GM21717 (cell line): ENCODE data around the gene FST.
A peak's percentile ranks its signal among the peaks of the same experiment; 100 is the strongest.

Experiments used
- ATAC-seq: cut with Tn5 transposase; IDR thresholded peaks from one replicate; pipeline ENCODE4 v1.9.1; 2021; ENCODE audit warnings: mild to moderate bottlenecking, moderate library complexity; ENCODE audit not compliant: unreplicated experiment

Gene FST, protein sequence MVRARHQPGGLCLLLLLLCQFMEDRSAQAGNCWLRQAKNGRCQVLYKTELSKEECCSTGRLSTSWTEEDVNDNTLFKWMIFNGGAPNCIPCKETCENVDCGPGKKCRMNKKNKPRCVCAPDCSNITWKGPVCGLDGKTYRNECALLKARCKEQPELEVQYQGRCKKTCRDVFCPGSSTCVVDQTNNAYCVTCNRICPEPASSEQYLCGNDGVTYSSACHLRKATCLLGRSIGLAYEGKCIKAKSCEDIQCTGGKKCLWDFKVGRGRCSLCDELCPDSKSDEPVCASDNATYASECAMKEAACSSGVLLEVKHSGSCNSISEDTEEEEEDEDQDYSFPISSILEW

DNA sequence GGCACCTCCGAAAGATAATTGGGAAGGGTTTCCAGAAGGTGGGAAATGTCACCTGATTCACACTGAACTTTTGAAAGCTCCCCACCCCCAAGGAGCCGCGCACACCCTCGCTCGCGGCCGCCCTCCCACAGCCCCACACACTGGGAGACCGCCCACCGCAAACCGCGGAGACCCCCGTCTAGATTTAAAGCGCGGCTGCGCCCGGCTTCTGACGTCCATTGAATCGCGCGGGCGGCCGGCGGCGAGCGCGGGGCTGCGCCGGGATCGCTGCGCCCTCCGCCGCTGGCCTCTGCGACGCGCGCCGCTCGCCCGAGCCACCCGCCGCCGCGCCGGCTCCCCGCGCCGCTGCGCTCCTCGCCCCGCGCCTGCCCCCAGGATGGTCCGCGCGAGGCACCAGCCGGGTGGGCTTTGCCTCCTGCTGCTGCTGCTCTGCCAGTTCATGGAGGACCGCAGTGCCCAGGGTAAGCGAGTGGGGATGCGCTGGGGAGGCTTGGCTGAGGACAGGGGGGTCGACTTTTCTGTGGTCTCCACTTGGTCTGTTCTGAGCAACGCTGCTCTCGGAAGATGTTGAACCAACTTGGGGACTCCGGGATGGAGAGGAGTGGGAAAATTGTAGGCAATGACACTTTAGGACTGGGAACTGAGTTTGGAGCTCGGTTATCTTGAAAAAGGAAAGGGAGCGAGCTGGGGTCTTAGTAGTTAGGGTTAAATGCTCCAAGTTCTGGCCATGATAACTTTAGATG is at the start of gene FST:
TSS of gene FST (plus strand) at position 214 of the 743 bp plus-strand sequence. CDS start at position 377, 163 bp downstream.
- ATAC-seq: no peak

DNA sequence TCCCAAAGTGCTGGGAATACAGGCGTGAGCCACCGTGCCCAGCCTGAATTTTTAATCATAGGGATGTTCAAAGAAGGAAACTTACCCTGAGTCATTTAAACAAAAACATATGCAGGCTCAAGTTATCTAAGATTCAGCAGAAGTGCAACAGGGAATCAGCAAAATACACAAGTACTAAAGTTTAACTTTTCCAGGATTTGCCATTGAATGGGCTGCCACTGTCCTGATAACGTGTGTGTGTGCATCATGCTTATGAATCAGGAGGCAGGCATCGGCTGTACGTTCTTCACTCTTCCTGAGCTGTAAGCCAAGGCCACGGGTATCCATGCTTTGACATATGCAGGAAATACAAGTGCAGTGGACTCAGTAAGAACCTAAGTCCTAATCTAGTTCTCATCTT is 48.8 kb upstream of the FST start:
- ATAC-seq: no peak

DNA sequence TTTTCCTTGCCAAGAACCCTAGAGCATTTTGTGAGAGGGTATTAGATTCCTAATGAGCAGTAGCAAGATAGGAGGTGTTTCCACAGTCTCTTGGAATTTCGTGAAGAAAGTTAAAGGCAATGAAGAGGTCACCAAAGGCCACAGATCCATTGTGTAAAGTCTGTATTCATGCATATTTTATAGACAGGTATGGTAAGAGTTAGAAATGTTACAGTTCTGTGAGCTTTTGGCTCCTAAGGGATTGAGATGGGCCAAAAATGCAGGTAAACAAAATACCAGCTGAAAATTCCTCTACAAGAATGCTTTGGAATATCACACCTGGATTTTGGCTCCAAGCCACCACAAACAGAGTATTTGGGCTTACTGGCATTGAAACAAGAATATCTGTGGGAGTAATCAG is 47.4 kb upstream of the FST start:
- ATAC-seq: no peak

DNA sequence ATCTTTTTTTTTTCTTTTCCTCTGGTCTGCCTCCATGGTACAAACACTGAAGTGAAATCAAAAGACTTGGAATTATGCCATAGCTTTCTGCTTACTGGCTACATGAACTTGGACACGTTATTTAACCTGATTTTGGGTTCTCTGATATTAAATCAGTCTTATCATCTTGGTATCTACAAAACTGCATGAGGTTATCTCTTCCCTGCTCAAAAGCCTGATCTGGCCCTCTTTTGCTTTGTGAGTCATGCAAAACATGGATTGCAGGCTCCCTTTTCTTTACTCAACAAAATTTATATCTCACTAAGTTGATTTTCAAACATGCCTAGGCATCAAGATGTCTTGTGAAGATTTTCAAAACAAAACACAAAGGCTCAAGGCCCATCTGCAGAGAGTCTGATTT is 45.9 kb upstream of the FST start:
- ATAC-seq: no peak

DNA sequence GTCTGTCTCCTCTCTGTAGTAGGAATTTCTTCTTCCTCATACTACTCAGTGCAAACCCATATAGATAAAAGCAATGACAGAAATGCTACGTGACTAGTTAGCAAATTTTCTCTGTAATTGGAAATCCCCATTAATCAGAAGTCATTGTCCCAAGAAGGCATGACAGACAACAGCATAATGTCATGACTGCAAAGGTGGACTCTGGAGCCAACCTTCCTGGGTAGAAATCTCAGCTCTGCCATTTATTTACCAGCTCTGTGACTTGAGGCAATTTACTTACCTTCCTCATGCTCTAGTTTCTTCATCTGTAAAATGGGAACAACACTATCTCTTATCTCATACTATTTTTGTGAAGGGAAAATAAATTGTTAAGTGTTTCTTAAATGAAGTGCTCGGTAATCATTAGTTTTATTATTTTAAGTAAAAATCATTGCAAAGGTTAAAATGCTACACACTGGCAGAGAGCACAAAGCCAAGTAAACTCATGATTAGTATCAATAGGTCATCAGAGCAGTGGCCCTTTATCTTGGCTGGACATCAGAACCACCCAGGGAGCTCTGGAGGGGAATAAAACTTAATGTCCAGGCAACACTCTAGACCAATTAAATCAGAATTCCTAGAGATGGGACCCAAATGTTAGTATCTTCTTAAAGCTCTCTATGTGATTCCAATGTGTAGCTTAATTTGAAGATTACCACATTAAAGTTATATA is 43.8 kb upstream of the FST start:
- ATAC-seq: no peak

DNA sequence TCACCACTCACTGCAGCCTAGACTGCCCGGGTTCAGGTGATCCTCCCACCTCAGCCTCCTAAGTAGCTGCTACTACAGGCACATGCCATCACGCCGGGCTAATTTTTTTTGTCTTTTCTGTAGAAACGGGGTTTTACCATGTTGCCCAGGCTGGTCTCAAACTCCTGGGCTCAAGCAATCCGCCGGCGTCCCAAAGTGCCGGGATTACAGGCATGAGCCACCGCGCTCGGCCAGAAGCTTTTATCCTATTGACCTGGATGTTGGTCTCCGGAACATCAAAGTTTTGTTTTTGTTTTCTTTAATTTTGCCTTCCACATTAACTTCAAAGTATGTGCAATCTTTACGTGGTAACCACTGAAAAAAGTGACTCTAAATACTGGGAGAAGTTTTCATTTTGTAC is 42.4 kb upstream of the FST start:
- no peak for ATAC-seq

DNA sequence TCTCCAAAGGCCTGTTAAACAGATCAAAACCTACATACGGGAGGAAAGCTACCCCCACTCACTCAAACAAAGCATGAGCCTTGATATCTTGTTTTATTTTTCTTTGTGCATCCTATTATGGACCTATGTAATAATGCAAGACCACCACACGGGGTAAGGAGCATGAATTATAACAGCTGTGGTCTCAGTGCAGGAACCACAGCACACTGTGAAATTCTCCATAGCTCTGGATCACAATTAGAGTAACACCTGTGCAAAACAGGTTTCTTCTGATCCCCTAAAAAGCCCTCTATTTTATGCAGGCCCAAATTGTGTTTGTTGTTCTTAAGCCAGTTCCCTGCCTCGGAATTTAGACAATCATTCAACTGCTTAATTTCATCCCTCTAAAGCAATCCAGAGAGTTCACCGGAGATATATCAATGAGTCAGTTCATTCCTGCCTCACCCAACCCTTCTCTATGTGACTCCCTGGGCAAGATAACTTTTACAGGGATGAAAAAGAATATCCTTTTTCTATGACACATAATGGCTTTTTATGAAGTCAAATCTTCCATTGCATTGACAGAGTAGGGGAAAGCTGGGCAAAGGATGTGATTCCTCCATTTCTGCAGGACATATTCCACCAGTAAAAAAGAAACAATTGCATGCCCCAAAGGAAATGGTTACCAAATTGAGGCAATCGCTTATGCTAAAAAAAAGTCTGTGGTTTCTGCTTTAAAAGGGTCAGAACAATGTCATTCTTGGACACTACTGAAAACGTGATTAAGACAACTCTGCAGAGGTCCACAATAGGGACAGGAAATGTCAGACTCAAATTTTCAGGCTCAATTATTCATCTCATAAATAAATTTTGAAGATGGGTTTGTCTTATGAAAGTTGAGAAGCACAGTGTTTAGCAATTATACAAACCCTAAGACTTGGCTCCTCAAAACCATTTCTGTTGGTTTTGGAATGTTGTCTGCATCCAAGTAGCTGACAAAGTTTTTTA is 41.6 kb upstream of the FST start:
- ATAC-seq: no peak

DNA sequence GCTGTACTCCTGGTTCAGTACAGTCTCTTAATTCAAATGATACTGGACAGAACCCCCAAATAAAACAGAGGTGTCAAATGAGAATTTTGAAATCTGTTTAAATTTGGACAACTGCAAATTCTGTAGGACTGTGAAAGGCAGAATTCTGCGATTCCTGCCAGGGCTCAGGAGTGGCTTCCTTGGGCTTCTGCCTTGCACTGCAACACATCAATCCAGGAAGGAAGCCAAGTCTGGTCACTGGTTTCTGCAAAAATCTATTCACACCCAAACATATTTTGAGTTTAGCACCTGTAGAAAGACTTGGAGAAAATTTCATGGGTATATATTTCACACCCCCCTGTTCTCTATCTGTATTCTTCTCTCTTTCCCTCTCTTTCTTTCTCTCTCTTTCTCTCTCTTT is 37.5 kb upstream of the FST start:
- ATAC-seq: no peak

DNA sequence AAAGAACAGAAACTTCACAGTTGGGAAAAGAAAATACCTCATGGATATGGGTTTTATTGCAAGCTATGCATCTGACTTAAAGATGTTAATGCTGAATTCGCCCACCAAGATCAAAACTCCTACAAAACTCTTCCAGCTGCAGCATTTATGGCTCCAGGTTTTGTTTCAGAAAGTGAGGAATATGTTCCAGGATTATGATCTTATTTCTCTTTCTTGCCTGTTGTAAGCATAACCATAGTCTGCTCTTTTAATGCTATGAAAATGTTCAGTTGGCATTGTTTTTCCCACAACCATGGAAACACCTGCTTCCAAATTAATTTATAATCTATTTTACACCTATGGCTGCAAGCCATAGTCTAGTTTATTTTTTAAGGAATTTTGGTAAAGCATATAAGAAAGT is 34.9 kb upstream of the FST start:
- ATAC-seq: no peak

DNA sequence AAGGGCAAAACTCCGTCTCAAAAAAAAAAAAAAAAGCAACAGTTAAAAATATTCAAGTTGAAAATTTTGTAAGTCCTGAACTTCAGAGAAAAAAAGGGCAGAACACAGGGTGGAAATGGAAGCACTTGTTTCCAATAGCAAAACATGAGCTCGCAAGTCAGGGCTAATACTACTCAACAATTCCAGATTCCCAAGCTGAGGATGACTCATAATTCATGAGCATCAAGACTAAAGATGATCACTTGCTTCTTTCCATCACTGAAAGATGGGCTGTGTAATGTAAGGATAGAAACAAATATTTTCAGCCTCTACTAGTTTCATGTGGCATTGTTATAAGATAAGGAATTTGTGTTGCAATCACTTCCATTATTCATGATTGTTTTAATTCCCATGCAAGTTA is 33.5 kb upstream of the FST start:
- no peak for ATAC-seq

DNA sequence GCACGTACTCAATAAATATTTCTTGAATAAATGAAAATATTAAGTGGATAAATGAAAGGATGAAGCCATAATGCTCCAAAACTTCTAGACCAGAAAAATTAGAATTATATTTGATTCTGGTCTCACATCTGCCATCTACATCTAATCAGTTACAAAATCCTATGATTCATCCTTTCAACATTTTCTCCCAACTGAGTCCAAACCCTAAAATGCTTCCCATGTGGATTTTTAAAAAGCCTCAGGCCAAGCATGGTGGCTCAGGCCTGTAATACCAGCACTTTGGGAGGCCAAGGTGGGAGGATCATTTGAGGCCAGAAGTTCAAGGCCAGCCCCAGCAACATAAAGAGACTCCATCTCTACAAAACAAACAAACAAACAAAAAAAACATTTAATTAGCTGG is 31.6 kb upstream of the FST start:
- ATAC-seq: no peak

DNA sequence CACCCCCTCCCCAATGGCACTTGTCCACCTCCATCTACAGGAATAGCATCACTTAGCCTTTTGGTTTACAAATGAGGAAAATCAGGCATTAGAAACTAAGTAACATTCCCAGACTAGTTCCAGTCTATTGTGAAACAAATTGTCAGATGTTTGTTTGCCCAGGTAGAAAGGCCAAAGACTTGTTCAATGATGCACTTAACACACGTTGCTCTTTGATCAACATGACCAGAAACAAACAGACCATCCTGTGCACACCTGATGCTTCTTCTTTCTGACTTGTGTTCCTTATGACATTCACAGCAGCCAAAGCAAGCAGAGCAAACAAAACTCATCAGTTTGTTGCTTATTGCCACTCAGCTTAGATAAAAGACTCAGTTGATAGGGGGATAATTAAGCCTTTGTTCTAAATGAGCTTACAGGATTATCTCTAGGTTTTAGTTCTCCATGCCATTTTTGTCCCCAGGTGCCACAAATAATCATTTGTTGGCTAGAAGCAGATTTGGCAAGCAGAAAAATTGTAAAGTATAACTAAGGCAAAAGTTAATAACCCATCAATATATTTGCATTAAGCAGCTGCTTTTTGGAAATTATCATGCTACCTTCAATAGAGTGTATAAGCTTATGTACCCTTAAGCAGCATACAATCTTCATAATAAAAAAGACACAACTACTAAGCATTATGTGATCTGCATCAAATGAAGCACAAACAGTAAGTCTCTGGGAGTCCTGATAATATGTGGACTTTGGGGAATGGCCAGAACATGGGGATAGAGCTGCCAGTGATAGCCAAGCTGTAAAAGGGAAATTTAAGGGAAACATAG is 26.3 kb upstream of the FST start:
- ATAC-seq: no peak

DNA sequence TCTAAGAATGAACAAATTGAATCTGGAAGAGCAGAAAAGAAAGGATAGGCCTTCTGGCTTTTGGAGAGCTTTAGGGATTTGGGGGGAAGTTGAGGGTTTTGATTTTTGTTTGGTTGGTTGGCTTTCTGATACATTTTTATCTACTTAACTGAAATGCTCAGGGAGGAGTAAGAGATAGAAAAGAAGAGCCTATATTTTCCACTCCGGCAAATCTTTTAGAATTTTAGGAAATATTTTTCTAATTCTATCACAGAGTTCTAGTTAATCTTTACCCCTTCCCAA is 25.8 kb upstream of the FST start:
- ATAC-seq: no peak

DNA sequence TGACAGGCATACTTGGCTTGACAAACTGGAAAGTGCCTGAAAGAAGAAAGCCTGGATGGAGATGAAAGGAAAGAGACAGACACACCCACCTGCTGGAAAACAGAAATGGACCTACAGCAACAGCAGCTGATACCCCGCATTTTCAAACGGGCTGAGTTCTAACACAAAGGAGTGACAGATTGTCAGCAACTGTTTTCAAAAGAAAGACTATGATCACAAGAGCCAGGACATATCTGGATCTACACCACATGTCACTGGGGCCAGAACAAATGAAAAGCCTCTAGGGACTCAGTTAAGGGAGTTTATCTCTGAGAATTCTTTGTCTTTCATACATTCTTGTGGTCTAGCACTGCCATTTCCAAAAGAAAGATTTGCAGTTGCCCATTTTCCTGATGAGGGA is 24.1 kb upstream of the FST start:
- no peak for ATAC-seq

DNA sequence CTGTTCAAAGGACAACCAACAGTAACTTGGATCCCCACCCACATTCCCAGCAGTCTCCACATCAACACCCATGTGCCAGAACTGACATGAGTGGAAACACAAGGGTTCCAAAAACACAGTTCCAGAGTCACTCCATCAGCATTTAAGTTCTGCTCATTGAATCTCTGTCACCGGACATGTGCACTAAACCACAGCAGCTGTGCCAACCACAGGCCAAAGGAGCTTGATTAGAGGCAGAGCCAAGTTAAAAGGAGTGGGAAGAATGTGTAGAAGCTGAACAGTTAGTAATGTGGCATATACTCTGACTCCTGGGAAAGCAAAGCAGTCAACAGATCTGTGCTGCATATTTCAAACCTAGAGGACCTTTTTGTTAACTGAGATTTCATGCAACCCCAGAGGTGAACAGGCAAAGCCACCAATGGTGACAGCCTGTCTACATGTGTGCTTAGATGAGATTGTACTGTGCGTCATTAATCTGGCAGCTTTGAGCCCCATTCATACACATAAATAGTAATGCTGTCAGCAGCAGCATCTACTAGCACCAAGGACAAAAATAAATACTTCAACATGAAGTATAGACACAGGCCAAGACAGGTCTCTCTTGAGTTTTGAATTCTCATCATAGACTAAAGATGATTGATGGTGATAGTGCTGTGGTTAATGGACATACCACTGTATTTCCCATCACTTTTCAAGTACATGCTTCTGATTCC is 16.4 kb upstream of the FST start:
- no peak for ATAC-seq

DNA sequence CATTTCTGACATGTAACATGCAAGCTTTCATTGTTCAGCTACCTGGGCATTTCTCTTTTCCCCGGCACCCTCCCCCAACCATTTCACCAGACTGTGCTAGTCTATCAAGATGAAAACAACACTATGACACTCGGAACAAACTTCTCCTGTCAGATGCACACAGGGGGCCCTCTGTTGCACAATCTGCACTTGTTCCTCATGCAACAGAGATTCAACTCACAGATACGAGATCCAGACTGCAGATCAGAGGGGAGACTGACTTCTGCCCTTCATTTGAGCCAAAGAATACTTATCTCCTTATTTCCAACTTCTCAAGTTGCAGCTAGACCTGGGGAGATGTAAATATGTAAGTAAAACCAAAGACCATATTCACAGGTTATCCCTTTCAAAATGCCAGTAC is 15.7 kb upstream of the FST start:
- ATAC-seq: no peak

DNA sequence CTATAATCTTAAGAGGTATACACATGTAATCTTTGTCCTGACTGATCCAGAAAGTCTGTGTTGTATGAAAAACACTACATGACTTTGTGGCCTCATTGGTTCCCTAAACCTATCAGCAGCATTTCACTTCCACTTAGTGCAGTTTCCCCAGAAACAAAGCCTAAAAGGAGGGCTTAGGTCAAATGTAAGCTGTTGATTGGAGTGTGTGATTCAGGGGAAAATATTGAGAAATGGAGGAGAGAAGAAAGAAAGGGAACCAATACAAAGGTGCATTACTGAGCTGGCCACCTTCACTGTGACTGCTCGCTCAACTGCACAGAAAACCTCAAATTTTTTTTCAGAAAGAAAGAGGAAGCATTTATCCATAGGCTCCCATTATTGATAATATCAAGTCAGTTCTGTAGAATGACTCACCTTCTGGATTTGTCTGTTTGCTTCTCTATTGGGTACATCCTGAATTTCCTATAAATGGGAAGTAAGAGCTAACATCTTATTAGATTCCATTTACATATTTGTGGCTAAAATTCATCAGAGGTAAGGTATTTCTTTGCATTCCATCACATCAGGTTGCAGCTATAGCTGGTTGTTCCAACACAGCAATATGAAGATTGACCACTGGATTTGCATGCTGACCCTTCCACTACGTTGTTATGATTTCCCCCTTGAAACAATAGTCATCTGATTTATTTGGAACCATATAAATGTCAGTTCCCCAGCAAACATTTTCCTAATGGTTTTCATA is 10.3 kb upstream of the FST start:
- peak; percentile 38 for ATAC-seq

DNA sequence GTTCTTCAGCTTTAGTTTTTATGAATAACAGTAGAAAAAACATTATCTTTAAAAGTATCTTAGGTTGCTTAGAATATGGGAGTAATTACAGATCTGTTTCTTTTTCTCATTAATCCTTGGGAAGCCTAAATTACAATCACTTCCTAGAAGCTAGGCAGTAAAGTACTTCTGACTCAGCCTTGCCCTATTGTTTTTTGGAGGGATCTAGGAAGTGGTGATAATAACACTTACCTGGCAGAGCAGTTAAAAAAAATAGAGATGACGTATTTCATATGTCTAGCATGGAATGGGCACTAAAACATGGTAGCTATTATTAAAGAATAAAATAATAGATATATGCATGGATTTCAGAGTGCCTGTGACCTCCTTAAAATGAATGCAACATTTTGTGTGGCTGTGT is 8.2 kb upstream of the FST start:
- ATAC-seq: no peak
